Keratinocyte (primary cell): ENCODE data around the gene RAI1. TPM values are rescaled to one million over a fixed set of nuclear protein-coding genes. Genes with fewer than 3 reads are reported as not detected.
A peak's percentile ranks its signal among the peaks of the same experiment; 100 is the strongest.

ENCODE experiments used
- DNase-seq: peaks from one replicate; pipeline ENCODE4 v3.0.0-alpha.2; 2011; ENCODE audit warnings: low read depth, missing footprints, low spot score
- FAIRE-seq: peaks from 2 replicates; lab custom pipeline; 2011; peaks lifted over from hg19 to GRCh38; lab: Jason Lieb, UNC
- H2AFZ ChIP-seq: 2 replicates; pipeline ENCODE4 v1.6.0; 2012; ENCODE audit warnings: low read length, control low read depth, inconsistent platforms; ENCODE audit not compliant: control insufficient read depth
- H3K27ac ChIP-seq: 2 replicates; pipeline ENCODE4 v1.5.1; 2011; ENCODE audit warnings: low read length; ENCODE audit not compliant: control insufficient read depth, insufficient read depth
- H3K27me3 ChIP-seq: 3 replicates; pipeline ENCODE4 v1.6.0; 2011; ENCODE audit warnings: low read length; ENCODE audit not compliant: control insufficient read depth, insufficient read depth; ENCODE audit errors: extremely low read depth
- H3K36me3 ChIP-seq, 2 experiments: 2 replicates in 1 of 2; 3 replicates in 1 of 2; pipeline ENCODE4 v1.5.1; 2011; ENCODE audit warnings: low read length in 2 of 2, mild to moderate bottlenecking in 1 of 2; ENCODE audit not compliant: control insufficient read depth in 2 of 2, insufficient read depth in 2 of 2; ENCODE audit errors: extremely low read depth in 1 of 2
- H3K4me1 ChIP-seq: 3 replicates; pipeline ENCODE4 v1.5.1; 2011; ENCODE audit warnings: low read length; ENCODE audit not compliant: control insufficient read depth, insufficient read depth; ENCODE audit errors: extremely low read depth
- H3K4me2 ChIP-seq: 3 replicates; pipeline ENCODE4 v1.6.0; 2011; ENCODE audit warnings: low read depth, low read length; ENCODE audit not compliant: control insufficient read depth, insufficient read depth; ENCODE audit errors: extremely low read depth
- H3K4me3 ChIP-seq, 3 experiments: fragments of 200-600 bp in 1 of 3; sonication (generic) in 1 of 3; 2 replicates in 2 of 3; 3 replicates in 1 of 3; pipeline ENCODE4 v1.5.1; 2011 to 2016; ENCODE audit warnings: low read length in 3 of 3, mild to moderate bottlenecking in 3 of 3, control low read depth in 2 of 3, inconsistent platforms in 1 of 3, low read depth in 1 of 3, mixed read lengths in 1 of 3, mixed run types in 1 of 3, moderate library complexity in 1 of 3; ENCODE audit not compliant: control insufficient read depth in 2 of 3, insufficient read depth in 2 of 3; ENCODE audit errors: extremely low read depth in 1 of 3
- H3K79me2 ChIP-seq: 2 replicates; pipeline ENCODE4 v1.6.0; 2012; ENCODE audit warnings: low read length; ENCODE audit not compliant: control insufficient read depth, insufficient read depth
- H3K9ac ChIP-seq: 3 replicates; pipeline ENCODE4 v1.6.0; 2011; ENCODE audit warnings: low read length; ENCODE audit not compliant: control insufficient read depth, insufficient read depth; ENCODE audit errors: extremely low read depth
- H3K9me1 ChIP-seq: 3 replicates; pipeline ENCODE4 v1.6.0; 2011; ENCODE audit warnings: low read length; ENCODE audit not compliant: control insufficient read depth, insufficient read depth; ENCODE audit errors: extremely low read depth
- H3K9me3 ChIP-seq: 2 replicates; pipeline ENCODE4 v1.5.1; 2012; ENCODE audit warnings: low read depth, low read length; ENCODE audit not compliant: control insufficient read depth
- H4K20me1 ChIP-seq: 3 replicates; pipeline ENCODE4 v1.6.0; 2011; ENCODE audit warnings: low read length; ENCODE audit not compliant: control insufficient read depth, insufficient read depth; ENCODE audit errors: extremely low read depth
- CTCF ChIP-seq, 3 experiments: IDR thresholded peaks in 1 of 3; conservative IDR thresholded peaks in 1 of 3; optimal IDR thresholded peaks in 1 of 3; 2 replicates in 2 of 3; 3 replicates in 1 of 3; pipeline versions ENCODE3 to v1.5.1; 2011; ENCODE audit warnings: low read length in 3 of 3, mild to moderate bottlenecking in 3 of 3, moderate library complexity in 2 of 3, control low read depth in 1 of 3, inconsistent platforms in 1 of 3; ENCODE audit not compliant: insufficient read depth in 2 of 3; ENCODE audit errors: extremely low read depth in 1 of 3
- EZH2 ChIP-seq: IDR thresholded peaks from one replicate; pipeline ENCODE4 v1.6.1; 2012; ENCODE audit warnings: inconsistent platforms, mild to moderate bottlenecking, low read length, moderate library complexity
- dilution Hi-C: fragments of 300-500 bp; cut with MboI; formaldehyde crosslinking; loops from one replicate; pipeline ENCODE4 v1.7.0; 2020; ENCODE audit warnings: low sequenced_read_pairs; ENCODE audit not compliant: extremely low pct_ligation_motif_present
- polyA plus RNA-seq, 5 experiments: library from polyadenylated mRNA; depleted of rRNA in 3 of 5; stranded (reverse) in 3 of 5; stranded (forward) in 1 of 5; unstranded in 1 of 5; fragments of >200 nt; gene quantifications; 1 replicate in 1 of 5; 2 replicates in 3 of 5; 3 replicates in 1 of 5; pipeline versions ENCODE4 v1.2.1 to v1.2.3, GENCODE V29; 2011 to 2012; ENCODE audit warnings: missing spikeins in 2 of 5, low read depth in 1 of 5, low replicate concordance in 1 of 5

Gene RAI1
- polyA plus RNA-seq, 1 donor (not counting 4 experiments of a cell fraction or from before 2014, with no cell fraction given): 2.6 TPM

- Histone ChIP-seq H3K36me3 (peaks cover 1 to 7% of the 10 kb centered on the region in 2 experiments), H4K20me1 (no peaks in the 10 kb centered on the region), H3K27me3 (no peaks in the 10 kb centered on the region), H3K27ac (peak overlapping the region; percentile 58), H3K9me3 (no peaks in the 10 kb centered on the region), H3K9ac (peak overlapping the region; percentile 50), H3K4me3 (peak overlapping the region in 2 of 3 experiments; percentile 38 to 40), H2AFZ (no peak overlapping the region), H3K4me1 (peaks cover 57% of the 10 kb centered on the region), H3K4me2 (peak overlapping the region; percentile 78), H3K79me2 (peaks cover 58% of the 10 kb centered on the region), H3K9me1 (peaks cover 6% of the 10 kb centered on the region)
- DNase-seq (no peak), FAIRE-seq (no peak)
- dilution Hi-C loops: no loop called here
- no peak for TF ChIP-seq CTCF (optimal IDR thresholded peaks at IDR 0.05 in 1 of 3, IDR thresholded peaks at IDR 0.05 in 1 of 3, conservative IDR thresholded peaks at IDR 0.05 in 1 of 3; ENCODE audit: extremely low read depth in 1 of 3, insufficient read depth in 2 of 3, low read length in 3 of 3)
- TF ChIP-seq EZH2: no peak
Observed at GRCh38 chr17:17749025-17749772, 67.9 kb downstream of the RAI1 start.

GRCh38 chr17:17749921-17750320, 68.7 kb downstream of the RAI1 start:
- Histone ChIP-seq H4K20me1 (no peaks in the 10 kb centered on the region), H3K9me1 (peaks cover 6% of the 10 kb centered on the region), H3K4me3 (peak overlapping the region in 2 of 3 experiments; percentile 38 to 40), H2AFZ (no peak overlapping the region), H3K27ac (peak overlapping the region; percentile 58), H3K9me3 (no peaks in the 10 kb centered on the region), H3K4me1 (peaks cover 57% of the 10 kb centered on the region), H3K79me2 (peaks cover 61% of the 10 kb centered on the region), H3K27me3 (no peaks in the 10 kb centered on the region), H3K9ac (no peak overlapping the region), H3K4me2 (peak overlapping the region; percentile 78), H3K36me3 (peaks cover 1 to 7% of the 10 kb centered on the region in 2 experiments)
- FAIRE-seq (peak; percentile 63), DNase-seq (no peak)
- dilution Hi-C loops: no loop called here
- TF ChIP-seq EZH2 (no peak), CTCF (optimal IDR thresholded peaks at IDR 0.05 in 1 of 3, IDR thresholded peaks at IDR 0.05 in 1 of 3, conservative IDR thresholded peaks at IDR 0.05 in 1 of 3; ENCODE audit: extremely low read depth in 1 of 3, insufficient read depth in 2 of 3, low read length in 3 of 3) (no peak)
